ENCODE results near the gene VWCE.

DNA sequence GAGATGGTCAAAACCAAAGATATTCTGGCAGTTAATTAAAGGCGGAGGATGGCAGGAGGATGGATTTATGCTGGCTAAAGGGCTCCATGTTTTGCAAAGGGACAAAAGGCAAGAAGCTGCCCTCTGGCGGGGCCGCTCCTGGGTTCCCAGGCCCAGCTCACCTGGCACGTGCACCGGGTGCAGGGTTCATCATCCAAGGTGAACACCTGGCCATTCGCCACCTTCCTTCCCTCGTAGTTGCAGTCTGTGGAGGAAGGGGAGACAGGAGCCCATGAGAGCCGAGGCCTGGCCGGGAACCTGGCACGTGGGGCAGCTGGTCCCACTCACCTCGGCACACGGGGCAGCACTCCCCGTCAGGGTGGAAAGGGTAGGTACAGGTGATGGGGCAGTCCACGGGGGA is 30.3 kb downstream of the VWCE start:
- TF ChIP-seq, protein P1, sequence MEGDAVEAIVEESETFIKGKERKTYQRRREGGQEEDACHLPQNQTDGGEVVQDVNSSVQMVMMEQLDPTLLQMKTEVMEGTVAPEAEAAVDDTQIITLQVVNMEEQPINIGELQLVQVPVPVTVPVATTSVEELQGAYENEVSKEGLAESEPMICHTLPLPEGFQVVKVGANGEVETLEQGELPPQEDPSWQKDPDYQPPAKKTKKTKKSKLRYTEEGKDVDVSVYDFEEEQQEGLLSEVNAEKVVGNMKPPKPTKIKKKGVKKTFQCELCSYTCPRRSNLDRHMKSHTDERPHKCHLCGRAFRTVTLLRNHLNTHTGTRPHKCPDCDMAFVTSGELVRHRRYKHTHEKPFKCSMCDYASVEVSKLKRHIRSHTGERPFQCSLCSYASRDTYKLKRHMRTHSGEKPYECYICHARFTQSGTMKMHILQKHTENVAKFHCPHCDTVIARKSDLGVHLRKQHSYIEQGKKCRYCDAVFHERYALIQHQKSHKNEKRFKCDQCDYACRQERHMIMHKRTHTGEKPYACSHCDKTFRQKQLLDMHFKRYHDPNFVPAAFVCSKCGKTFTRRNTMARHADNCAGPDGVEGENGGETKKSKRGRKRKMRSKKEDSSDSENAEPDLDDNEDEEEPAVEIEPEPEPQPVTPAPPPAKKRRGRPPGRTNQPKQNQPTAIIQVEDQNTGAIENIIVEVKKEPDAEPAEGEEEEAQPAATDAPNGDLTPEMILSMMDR (IDR thresholded peaks at IDR 0.05): no peak
- TF ChIP-seq POLR2A (IDR thresholded peaks at IDR 0.05): no peak
